Stimulated activated CD8-positive, alpha-beta memory T cell treated with anti-CD3 and anti-CD28 coated beads, Interleukin-15, amount 100 ng/mL, for 1 hour (primary cell): Measurements from ENCODE around the gene RHBDL1.

Source experiments
- DNase-seq: peaks from one replicate; pipeline ENCODE4 v3.0.0-alpha.2; 2020; ENCODE audit warnings: low read depth

RHBDL1 gene

DNA sequence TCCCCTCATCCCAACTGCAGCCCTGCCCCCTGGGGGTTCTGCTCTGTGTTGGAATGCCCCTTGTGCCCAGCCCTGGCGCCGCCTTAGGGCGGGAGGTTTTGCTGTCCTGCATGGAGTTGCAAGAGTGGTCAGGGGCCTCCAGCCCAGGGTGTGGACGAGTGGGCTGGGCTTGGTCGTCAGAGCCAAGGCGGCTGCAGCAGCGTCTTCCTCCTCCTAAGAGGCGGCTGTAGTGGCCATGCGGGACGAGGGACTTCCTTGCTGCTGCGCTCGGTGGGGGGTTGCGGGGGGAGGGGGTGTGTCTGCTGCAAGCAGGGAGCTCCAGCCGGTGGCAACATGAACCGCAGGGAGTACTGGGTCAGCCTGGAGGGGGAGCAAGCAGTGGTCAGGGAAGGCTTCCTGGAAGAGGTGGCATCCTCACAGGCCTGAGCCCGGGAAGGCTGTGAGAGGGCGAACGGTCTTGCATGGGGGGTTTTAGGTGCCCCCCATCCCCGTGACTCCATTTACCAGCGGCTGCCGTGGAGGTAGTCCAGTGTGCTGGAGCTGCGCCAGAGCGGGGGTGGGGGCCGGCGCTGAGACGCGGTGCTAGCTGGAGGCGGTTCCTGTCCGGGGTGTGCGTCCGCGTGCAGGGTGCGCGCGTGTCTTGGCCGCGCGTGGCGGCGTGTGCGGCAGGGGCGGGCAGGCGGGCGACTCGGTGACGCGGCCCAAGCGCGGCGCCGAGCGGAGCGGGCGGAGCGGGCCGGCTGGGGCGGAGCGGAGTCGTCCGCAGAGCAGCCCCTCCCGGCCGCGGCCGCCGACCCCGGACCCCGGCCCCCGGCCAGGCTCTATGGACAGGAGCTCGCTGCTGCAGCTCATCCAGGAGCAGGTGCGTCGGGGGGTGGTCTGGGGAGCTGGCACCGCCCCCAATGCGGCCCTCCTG, at the start of gene RHBDL1:
RHBDL1 (plus strand) TSS at position 704 of the 916 bp plus-strand sequence; CDS start at position 824, 120 bp downstream.
- DNase-seq = no peak

DNA sequence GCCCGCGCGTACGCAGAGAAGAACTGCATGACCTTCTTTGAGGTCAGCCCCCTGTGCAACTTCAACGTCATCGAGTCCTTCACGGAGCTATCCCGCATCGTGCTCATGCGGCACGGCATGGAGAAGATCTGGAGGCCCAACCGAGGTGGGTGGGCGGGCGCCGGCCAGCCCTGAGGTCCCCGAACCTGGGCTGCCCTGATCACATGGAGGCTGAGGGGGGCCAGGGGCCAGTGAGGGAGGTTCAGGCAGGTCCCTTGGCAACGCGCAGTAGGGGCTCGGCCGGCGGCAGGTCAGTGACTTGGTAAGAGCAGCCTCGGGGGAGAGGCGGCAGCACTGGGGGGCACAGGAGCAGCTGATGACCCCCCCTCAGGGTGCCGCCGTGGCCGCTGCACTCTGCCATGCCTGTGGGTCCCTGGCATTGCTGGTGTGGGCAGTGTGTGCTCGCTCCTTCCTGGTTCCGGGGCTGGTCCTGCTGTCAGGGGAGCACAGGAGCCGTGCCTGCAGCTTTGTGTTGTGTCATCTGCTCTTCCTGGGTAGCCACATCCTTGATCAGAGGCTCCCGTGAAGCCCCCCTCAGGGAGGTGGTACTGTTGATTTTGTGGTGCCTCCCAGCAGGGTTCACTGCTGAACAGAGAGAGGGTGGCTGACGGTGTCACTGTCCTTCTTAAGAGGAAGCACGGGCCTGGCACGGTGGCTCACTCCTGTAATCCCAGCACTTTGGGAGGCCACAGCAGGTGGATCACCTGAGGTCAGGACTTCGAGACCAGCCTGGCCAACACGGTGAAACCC, 49.3 kb upstream of the RHBDL1 start:
- DNase-seq = no peak

DNA sequence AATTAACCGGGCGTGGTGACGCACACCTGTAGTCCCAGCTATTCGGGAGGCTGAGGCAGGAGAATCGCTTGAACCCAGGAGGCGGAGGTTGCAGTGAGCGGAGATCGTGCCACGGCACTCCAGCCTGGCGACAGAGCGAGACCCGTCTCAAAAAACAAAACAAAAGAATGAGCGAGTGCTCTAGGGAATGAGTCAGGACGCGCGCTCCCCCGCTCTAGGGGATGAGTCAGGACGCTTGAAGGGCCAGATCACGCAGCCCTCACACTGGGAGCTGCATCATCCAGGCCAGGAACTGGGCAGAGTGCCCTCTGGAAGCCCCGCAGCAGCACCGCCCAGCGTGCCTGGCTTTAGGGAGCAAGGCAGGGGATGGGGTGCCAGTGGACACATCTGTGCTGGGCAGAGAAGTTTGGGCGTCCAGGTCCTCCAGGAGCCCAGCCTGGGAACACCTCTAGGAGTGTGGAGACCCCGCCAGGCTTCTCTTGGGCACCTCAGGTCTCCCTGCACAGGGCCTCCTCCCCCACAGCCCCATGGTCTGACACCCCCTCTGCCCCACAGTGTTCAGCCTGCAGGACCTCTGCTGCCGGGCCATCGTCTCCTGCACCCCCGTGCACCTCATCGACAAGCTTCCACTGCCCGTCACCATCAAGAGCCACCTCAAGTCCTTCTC, 48.6 kb upstream of the RHBDL1 start:
- no peak for DNase-seq

DNA sequence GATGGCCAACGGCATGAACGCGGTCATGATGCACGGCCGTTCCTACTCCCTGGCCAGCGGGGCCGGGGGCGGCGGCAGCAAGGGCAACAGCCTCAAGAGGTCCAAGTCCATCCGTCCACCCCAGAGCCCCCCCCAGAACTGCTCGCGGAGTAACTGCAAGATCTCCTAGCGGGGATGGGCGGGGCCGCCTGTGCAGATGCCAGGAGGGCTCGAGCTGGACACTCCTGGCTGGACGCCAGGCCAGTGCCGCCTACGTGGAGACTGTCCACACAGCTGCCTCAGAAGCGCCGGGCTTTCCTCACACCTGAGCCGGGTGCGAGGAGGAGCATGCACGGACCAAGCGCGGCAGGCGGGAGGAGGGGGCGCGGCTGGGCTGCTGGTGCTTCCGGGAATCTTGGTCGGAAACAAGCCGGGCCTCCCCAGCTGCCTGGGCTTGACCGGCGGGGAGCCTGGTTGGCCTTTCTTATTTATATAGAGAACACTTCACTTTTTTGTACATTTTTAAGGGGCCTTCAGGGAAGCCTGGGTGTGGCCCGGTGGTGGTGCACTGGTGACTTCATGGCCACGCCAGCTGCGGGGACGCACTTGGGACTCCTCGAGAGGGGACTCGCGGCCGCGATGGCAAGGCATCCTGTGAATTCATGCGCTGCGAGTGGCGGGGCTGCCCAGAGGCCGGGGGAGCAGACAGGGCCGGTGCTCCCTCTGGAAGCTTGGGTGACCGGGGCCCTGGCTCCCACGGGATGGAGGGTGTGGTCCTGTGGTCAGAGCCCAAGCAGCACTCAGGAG, 47.8 kb upstream of the RHBDL1 start:
- DNase-seq = no peak

DNA sequence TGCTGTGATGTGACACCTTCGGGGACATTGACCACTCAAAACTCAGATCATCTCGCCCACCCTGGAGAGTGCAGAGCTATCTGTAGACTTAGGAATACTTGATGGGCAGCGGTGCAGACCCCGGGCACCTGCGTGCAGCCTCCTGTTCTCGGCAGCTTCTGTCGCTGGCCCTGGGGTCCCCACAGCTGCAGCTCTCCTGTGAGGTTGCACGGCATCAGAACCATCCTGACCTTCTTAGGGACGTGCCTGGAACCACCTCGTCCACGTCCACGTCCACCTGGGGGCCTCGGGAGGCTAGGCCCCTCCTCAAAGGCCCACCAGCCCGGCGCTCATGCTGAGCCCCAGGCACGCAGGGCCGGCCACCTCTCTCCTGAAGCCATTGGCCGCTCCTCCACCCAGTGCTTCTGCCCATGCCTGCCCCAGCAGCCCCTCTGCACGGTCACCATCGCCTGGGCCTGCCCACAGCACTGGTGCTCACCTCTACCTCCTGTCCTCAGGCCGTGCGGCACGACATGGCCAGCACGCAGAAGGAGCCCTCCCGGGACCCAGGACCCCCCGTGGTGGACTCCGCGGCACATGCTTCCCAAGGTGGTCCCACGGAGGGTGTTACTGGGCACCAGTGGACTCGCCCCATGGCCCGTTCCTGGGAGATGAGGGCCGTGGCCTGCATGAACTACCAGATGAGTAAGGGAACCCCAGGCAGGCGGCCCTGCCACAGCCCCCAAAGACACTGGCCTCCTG, 47.0 kb upstream of the RHBDL1 start:
- no peak for DNase-seq

DNA sequence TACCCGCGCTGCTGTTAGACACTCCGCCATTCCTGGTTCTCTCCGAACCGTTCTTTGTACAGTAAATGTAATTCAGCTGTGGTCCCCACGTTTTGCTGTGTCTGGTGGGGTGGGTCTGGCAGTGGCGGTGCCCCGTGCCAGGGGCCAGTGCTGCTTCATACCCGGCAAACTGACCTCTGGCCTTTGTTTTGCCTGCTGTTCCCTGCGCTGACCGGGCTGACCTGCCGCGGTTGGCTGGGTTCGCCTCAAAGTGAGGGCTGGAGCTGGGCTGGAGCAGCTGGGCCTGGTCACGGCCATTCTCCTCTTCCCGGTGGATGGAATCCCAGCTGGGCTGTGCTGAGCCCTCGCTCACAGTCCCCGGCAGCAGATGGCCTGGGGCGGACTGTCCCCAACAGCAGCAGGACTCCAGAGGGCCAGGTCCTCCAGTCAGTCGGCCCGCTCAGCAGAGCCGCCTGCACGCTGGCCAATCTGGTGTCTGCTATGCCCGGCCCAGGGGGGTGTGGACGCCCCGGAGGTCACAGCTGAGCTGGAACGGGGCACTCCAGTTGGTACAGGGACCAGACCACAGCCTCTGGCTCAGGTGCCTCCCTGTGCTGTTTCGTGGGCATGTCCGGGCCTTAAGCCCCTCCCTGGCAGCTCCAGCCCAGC, 46.2 kb upstream of the RHBDL1 start:
- DNase-seq = no peak

DNA sequence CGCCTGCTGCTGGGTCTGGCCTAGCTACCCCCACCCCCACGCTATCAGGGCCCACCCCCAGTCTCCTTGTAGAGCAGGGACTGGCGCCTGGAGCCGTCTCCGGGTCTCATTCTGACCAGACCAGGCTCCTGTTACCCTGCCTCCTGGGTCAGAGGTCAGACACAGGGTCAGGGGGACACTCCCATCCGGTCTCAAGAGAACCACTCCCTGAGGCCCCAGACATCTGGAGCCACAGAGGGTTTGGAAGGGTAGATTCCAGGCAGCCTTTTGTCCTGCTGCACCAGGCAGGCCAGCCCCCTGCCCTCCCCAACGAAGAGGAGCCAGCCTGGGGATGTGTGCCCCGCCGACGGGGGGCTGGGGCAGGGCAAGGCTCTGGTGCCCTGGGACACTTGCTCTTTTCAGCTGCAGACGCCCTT, 45.6 kb upstream of the RHBDL1 start:
- DNase-seq = no peak

DNA sequence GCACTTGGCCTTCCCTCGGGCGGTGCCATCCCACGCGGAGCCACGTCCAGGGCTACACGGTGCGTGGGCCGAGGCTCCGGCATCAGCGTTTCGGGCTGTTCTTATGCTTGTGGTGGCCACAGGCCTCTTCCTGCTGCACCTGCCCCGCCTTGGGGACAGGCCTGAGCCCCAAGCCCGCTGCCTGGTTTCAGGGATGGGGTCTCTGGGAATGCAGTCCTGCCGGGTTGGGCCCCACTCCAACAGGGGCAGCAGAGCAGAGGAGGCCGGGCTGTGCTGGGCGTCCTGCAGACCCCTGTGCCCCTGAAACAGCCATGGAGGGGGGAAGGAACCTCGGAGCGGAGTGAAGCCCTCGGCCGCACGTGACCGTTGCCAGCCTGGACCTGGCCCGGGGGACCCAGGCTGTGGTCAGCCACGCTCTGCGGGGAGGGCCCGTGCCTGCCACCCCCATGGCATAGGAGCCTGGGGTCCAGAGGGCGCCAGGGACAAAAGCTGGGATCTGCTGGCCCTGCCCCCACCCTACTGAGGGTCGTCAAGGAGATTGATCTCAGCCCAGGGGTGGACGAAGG, 45.1 kb upstream of the RHBDL1 start:
- DNase-seq = no peak

DNA sequence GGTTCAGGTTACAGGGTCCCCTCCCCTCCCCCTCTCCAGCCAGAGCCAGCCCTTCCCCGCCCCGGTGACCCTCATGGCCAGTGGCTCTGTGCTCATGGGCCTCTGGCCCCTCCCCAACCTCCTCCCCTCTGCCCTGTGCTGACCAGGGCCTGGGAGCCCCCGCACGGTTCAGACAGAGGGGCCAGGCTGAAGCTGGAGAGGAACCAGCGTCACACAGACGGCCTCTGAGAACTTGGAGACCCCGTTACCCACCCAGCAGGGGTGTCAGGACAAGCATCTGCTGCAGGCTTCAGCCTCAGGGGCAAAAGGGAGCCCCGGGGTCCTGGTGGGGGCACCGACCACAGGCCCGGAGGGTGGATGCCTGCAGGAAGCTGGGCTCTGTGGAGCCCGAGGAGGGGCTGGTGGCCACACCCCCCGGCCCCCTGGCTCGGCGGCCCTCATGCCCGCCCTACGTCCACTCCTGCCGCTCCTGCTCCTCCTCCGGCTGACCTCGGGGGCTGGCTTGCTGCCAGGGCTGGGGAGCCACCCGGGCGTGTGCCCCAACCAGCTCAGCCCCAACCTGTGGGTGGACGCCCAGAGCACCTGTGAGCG, 44.6 kb upstream of the RHBDL1 start, which contains the start of gene WFIKKN1:
WFIKKN1 (plus strand) TSS at position 171 of the 591 bp plus-strand sequence; CDS start at position 440, 269 bp downstream.
- no peak for DNase-seq

DNA sequence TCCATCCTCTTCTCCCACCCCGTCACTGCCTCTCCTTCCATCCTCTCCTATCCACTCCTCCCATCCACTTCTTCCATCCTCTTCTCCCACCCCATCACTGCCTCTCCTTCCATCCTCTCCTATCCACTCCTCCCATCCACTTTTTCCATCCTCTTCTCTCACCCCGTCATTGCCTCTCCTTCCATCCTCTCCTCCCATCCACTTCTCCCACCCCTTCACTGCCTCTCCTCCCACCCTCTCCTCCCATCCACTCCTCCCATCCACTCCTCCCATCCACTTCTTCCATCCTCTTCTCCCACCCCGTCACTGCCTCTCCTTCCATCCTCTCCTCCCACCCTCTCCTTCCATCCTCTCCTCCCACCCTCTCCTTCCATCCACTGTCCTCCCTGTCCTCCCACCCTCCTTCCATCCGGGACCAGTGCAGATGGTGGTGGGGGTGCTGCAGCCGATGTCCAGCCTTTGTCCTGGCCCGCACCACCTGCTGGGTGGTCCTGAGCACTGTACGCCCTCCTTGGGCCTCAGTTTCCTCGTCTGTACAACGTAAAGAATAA, 43.6 kb upstream of the RHBDL1 start:
- DNase-seq = no peak

DNA sequence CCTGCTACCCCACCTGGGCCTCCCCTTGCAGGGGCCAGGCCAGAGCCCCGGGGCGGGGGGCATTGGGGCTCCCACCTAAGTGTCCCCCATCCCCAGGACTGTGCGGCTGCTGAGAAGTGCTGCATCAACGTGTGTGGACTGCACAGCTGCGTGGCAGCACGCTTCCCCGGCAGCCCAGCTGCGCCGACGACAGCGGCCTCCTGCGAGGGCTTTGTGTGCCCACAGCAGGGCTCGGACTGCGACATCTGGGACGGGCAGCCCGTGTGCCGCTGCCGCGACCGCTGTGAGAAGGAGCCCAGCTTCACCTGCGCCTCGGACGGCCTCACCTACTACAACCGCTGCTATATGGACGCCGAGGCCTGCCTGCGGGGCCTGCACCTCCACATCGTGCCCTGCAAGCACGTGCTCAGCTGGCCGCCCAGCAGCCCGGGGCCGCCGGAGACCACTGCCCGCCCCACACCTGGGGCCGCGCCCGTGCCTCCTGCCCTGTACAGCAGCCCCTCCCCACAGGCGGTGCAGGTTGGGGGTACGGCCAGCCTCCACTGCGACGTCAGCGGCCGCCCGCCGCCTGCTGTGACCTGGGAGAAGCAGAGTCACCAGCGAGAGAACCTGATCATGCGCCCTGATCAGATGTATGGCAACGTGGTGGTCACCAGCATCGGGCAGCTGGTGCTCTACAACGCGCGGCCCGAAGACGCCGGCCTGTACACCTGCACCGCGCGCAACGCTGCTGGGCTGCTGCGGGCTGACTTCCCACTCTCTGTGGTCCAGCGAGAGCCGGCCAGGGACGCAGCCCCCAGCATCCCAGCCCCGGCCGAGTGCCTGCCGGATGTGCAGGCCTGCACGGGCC, 42.8 kb upstream of the RHBDL1 start:
- no peak for DNase-seq

DNA sequence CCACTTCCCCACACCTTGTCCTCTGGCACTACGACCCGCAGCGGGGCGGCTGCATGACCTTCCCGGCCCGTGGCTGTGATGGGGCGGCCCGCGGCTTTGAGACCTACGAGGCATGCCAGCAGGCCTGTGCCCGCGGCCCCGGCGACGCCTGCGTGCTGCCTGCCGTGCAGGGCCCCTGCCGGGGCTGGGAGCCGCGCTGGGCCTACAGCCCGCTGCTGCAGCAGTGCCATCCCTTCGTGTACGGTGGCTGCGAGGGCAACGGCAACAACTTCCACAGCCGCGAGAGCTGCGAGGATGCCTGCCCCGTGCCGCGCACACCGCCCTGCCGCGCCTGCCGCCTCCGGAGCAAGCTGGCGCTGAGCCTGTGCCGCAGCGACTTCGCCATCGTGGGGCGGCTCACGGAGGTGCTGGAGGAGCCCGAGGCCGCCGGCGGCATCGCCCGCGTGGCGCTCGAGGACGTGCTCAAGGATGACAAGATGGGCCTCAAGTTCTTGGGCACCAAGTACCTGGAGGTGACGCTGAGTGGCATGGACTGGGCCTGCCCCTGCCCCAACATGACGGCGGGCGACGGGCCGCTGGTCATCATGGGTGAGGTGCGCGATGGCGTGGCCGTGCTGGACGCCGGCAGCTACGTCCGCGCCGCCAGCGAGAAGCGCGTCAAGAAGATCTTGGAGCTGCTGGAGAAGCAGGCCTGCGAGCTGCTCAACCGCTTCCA, 42.0 kb upstream of the RHBDL1 start:
- no peak for DNase-seq

DNA sequence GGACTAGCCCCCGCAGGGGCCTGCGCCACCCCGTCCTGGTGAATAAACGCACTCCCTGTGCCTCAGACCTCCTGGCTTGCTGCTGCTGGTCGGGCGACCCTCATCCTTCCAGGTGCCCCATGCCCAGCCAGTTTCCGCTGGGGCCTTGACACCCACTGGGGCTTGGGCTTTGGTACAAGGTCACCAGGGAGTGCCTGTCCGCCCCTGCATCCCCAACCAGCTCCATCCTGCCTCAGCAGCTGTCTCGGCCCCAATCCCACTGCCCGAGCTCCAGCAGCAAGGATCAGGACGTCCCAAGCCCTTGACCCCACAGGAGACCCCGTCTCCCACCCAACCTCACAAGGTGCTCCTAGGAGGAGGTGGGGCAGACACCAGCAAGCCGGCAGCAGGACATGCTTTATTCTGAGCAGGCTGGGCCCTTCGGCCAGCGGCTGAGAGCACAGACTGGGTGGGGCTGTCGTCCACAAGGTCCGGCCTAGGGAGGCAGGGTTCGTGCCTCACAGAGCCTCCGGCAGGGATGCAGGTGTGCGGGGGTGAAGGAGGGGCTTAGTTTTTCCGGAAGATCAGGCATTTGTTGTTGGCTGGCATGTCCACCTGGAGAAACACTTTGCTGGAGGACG, 41.3 kb upstream of the RHBDL1 start:
- DNase-seq = no peak

DNA sequence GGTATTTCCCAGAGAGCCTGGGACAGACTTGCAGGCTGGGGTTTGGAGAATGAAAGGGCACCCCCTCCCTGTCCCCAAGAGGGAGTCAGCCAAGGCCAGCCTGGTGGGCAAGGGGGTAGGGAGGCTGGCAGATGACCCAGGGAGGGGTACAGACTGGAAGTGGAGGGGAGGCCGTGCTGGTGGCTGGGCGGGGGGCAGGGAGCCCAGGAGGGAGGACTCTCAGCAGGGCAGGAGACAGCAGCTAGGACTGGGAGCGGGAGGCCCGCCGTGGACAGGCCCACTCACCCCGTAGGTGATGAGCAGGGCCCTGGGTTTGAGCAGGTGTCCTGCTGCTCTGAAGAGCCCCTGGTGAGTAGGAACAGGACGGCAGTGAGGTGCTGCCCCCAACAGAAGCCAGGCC, 40.5 kb upstream of the RHBDL1 start:
- DNase-seq = no peak

DNA sequence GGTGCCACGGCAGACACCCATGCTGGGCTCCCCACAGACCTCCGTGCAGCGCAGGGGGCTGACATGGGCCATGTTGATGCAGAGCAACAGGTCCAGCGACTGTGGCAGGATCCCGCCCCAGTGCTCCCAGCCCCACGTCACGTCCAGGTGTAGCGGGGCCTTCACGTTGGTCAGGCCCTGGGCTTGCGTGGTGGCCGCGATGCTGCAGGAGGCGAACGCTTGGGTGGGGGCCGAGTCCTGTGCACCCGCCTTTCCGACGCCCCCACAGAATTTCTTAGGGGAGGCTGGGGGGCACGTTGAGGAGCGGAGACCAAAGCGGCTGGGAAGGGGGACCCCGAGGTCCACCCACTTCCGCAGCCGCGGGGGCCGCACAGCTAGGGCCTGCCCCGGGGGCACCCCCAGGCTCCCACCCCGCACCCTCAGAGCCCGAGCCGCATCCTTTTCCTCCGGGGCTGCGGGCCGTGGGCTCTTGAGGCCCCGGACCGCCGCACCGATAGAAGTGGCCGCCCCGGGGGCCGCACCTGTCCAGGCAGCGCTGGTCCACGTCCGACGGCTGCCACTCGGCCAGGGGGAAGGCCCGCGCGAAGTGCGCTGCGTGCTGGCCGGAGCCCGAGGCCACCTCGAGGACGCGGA, 39.8 kb upstream of the RHBDL1 start:
- DNase-seq = no peak

DNA sequence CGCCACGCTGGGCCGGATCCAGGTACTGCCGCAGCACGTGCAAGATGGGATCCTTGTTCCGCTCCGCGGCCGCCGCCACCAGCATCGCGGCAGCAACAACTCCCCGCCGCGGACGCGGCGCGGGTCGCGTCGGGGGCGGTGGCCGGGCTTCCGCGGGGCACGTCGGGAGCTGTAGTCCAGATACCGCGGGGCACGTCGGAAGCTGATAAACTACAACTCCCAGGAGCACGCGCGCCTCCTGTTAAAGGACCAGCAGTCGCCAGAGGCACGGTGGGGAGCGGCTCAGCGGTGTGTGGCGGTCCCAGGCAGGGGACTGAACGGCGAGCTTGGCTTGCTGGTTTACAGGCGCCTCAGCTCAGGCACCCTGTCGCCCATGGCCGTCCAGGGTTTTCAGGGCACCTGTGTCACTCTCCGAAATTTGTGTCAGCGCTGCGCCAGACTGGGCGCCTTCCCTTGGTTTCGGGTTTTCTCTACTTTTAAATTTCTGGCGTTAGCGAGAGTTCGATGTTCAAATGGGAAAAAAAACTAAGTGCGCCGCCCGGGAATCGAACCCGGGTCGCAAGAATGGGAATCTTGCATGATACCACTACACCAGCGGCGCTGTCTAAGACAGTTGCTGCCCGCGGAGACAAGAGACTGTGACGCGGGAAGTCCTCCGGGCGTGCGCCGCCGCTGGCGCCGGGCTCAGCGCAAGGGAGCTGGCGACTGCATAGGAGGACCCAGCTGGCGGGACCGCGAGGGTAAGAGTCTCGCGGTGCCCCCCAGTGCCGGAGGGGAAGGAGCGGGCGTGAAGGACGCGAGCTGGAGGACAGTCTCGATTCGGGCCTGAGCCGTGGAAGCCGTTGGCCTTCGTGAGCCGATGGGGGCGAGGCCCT, 39.0 kb upstream of the RHBDL1 start, which contains the start of gene METTL26:
METTL26 (minus strand) TSS at position 100 of the 875 bp plus-strand sequence; CDS start at position 85, 15 bp downstream.
- peak; percentile 81 for DNase-seq
